Activated CD8-positive, alpha-beta memory T cell treated with anti-CD3 and anti-CD28 coated beads for 48 hours (primary cell): ENCODE measurements around the gene SHMT2.

Source experiments
- DNase-seq, 3 experiments: peaks; one replicate each; pipeline ENCODE4 v3.0.0-alpha.2; 2020; ENCODE audit warnings: low read depth in 2 of 3, low spot score in 2 of 3

The SHMT2 gene

GRCh38 chr12:57196956-57197355 lies 32.6 kb upstream of the SHMT2 start:
- no peak for DNase-seq

DNA sequence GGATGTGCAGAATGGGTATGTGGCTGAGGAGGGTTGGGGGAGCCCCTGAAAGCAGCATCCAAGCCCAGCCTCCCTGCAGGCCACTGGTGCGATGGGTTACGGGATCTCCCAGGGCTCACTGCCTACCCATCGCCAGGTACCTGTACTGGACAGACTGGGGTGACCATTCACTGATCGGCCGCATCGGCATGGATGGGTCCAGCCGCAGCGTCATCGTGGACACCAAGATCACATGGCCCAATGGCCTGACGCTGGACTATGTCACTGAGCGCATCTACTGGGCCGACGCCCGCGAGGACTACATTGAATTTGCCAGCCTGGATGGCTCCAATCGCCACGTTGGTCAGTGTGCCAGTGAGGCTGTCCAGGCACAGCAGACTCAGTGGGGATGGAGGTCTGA lies 31.2 kb upstream of the SHMT2 start:
- no peak for DNase-seq

- DNase-seq = no peak
These were observed 30.3 kb upstream of the SHMT2 start for GRCh38 chr12:57199191-57199590.

DNA sequence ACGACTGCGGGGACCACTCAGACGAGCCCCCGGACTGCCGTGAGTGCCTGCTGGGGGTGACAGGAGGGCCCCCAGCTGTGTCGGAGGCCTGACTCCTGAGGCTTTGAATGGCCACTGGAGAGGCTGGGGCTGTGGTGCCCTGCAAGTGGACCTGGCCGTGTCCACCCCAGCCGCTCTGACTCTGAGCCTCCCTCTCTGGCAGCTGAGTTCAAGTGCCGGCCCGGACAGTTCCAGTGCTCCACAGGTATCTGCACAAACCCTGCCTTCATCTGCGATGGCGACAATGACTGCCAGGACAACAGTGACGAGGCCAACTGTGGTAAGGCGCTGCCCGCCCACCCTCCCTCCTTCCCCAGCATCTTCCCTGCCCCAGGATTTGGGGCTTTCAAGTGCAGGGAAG lies 29.0 kb upstream of the SHMT2 start:
- DNase-seq = no peak

DNA sequence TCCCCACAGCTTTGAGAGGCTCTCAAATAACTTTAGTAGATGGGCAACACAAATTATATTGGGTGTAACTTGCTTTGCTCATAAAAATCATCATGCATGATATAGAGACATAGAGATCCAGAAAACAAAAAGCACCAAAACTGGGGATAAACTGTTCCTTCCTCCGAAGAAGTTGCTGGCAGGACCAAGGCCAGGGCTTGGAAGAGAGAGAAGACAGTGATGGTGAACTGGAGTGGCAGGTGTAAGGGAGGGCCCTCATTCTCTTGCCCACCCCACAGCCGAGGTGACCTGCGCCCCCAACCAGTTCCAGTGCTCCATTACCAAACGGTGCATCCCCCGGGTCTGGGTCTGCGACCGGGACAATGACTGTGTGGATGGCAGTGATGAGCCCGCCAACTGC lies 28.3 kb upstream of the SHMT2 start:
- DNase-seq = no peak

DNA sequence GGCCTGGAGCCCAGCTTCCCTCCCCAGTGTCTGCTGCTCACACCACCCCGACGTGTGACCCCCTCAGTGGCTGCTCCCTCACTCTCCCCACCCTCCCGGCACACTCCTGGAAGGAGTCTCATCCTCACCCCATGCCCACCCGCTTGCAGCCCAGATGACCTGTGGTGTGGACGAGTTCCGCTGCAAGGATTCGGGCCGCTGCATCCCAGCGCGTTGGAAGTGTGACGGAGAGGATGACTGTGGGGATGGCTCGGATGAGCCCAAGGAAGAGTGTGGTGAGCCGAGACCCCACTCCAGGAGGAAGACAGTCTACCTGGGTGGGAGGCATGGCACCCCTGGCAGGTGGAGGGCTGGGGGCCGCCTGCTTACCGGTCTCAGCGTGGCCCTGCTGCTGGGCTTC lies 27.9 kb upstream of the SHMT2 start:
- DNase-seq = no peak

DNA sequence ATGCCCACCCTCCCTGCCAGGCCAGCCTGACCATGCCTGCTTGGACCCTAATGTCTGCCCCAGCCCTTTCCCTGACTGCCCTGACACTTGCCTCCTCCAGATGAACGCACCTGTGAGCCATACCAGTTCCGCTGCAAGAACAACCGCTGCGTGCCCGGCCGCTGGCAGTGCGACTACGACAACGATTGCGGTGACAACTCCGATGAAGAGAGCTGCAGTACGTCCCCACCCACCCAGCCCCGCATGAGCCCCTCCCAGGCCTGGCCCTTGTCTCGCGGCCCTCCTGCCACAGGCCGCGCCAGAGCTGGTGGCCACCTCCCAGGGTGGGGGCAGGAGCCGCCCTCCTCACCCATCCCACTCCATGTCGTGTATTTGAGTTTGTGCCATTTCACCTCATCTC lies 27.2 kb upstream of the SHMT2 start:
- no peak for DNase-seq

DNA sequence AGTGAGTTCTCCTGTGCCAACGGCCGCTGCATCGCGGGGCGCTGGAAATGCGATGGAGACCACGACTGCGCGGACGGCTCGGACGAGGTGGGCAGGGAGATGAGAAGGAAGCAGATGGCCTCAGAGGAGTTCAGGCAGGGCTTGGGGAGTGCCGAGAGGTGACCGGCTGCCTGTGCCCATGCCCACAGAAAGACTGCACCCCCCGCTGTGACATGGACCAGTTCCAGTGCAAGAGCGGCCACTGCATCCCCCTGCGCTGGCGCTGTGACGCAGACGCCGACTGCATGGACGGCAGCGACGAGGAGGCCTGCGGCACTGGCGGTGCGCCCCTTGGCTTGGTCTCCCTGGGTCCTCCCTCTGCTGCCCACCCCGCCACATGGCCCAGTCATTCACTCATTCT lies 26.3 kb upstream of the SHMT2 start:
- no peak for DNase-seq

GRCh38 chr12:57203791-57204190 lies 25.7 kb upstream of the SHMT2 start:
- no peak for DNase-seq

GRCh38 chr12:57204454-57204853 lies 25.1 kb upstream of the SHMT2 start:
- no peak for DNase-seq

DNA sequence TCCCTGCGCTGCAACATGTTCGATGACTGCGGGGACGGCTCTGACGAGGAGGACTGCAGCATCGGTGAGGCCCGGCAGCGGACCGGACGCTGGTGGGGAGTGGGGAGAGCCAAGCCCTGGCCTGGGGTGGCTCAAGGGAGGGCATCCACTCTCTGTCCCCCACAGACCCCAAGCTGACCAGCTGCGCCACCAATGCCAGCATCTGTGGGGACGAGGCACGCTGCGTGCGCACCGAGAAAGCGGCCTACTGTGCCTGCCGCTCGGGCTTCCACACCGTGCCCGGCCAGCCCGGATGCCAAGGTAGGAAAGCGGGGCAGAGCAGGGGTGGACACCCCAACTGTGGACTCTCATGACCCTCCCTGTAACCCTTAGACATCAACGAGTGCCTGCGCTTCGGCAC lies 24.3 kb upstream of the SHMT2 start:
- no peak for DNase-seq

DNA sequence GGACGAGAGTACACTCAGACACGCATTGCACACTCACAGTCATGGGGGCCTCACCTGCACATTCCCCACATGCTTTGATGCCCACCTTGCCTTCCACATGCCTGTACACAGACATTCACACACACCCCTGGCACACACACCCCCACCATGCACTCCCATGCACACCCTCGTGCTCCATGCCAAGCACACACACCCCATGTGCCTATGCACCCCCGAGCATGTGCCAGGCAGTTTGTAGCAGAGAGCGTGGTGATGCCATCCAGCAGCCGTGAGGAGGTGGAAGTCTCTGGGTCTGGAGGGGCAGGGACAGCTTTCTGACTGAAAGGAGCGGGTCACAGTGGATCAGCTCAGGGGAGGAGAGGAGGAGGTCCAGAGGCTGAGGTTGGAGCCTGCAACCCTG lies 23.6 kb upstream of the SHMT2 start:
- no peak for DNase-seq

DNA sequence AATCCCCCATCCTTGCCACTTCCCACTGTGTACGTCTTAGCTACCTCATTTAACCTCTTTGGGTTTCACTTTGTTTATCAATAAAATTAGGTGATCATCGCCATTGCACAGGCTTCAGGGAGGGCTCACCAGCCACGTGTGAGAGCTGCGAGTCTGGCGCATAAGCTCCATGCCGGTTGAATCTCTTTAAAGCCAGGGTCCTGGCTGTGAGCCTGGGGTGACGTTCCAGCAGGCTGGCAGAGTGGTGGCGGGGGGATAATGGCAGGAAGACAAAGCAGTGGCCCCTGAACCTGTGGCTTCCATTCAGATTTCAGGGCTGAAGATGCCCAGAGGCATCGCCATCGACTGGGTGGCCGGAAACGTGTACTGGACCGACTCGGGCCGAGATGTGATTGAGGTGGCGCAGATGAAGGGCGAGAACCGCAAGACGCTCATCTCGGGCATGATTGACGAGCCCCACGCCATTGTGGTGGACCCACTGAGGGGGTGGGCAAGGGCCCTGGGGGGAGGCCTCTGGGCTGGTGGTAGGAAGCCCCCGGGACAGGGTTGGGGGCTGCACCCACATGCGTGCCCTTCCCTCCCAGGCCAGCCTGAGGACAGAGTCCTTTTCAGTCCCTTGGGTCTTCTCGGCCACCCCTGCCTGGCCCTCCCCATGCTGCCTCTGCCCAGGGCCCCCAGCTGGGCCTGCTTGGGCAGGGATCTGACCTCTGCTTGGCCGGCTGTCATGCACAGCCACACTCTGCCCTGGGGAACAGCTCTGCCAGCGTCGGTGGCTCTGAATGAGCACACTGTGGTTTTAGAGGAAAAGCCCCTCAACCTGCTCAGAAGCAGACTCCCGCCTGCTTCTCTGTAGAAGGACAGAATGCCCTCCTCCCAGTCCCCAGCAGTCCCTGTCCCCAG lies 21.5 kb upstream of the SHMT2 start:
- DNase-seq = no peak

DNA sequence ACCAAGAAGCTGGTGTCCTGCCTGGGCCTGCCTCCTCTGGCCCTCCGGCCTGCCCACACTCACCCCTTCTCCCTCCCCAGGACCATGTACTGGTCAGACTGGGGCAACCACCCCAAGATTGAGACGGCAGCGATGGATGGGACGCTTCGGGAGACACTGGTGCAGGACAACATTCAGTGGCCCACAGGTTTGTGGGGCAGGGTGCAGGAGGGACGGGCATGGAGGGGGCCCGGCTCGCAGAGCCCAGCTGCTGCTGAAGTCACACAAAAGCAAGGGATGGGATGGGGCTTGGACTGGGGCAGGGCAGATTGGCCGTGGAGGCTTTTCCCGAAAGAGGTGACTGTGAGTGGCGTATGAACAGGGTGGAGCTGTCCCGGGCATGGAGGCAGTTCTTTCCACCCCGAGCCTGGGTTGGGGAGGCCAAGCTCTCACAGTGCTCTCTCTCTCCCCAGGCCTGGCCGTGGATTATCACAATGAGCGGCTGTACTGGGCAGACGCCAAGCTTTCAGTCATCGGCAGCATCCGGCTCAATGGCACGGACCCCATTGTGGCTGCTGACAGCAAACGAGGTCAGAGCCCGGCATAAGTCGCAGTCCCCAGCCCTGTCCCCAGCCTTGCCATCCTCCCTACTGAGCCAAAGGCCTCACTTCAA lies 20.8 kb upstream of the SHMT2 start:
- DNase-seq = no peak

DNA sequence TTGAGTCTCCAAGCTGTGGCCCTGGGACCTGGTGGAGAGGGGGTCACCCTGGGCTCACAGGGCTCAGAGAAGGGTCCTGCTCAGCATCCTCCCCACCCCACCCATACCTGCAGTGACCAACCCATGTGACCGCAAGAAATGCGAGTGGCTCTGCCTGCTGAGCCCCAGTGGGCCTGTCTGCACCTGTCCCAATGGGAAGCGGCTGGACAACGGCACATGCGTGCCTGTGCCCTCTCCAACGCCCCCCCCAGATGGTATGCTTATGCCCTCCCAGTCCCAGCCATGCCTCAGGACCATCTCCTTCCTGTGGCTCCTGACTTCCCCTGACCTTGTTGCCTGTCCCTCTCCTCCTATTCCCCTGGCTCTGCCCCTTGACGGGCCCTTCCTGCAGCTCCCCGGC lies 19.6 kb upstream of the SHMT2 start:
- no peak for DNase-seq

- DNase-seq = no peak
These were observed 19.1 kb upstream of the SHMT2 start for GRCh38 chr12:57210461-57210860.

DNA sequence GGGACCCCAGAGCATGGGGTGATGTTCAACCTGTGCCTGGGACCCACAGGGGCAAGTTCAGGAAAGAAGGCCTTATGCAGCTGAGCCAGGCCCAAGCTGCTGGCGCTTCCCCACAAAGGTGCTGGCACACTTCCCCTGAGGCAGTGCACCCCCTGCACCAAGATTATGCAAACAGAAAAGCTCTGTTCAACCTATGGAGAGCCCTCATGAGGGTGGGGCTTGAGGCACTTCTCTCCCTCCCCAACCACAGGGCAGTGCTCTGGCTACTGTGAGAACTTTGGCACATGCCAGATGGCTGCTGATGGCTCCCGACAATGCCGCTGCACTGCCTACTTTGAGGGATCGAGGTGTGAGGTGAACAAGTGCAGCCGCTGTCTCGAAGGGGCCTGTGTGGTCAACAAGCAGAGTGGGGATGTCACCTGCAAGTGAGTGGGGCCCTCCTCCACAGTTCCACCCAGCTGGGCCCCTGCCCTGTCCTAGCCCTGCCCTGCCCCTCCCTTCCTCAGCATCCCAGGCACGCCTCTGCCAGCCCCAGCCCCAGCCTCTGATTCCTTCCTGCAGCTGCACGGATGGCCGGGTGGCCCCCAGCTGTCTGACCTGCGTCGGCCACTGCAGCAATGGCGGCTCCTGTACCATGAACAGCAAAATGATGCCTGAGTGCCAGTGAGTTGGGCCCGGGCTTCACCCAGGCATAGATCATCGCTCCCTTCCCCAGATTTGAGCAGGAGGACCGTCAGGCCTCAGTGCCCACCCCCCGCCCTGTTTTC lies 18.4 kb upstream of the SHMT2 start:
- no peak for DNase-seq

- no peak for DNase-seq
These were observed 17.5 kb upstream of the SHMT2 start for GRCh38 chr12:57211791-57212700.

GRCh38 chr12:57212701-57213057 lies 16.8 kb upstream of the SHMT2 start:
- DNase-seq = no peak

GRCh38 chr12:57213058-57213715 lies 16.3 kb upstream of the SHMT2 start:
- peak in 2 of 3 experiments; percentile 56 to 74 for DNase-seq
